ENCODE measurements around the gene ARL5C. TPM values are rescaled to one million over a fixed set of nuclear protein-coding genes. Genes with fewer than 3 reads are reported as not detected.
"Not testable (repeated sequence)": the region's sequence is repeated elsewhere in the genome, so short reads cannot be mapped to it uniquely, and the experiment has no call there.

The ARL5C gene
- total and polyA plus RNA-seq, 4 experiments from 2014 or later: not detected

DNA sequence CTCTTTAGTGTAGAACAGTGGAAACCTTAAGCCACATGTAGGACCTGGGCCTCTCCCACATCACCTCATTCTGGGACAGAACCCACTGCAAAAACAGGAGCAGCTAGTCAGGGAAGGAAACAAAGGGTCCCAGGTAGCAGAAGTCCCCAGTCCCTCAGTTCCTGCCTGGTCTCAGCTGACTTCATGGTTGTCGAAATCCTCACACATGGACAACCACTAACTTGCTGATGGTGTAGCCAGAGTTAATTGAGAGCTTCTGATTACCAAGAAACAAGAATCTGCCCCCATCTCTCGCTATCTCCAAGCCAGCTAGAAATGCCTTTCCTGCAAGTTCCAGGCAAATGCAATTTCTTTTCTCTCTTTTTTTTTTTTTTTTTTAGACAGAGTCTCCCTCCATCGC lies 3.6 kb upstream of the ARL5C start:
- ChIA-PET POLR2A (ENCODE audit: partially characterized antibody) (interaction anchor here (2.5 kb wide), 1 partner anchor 15 kb away, joined by 7 read pairs; no protein-coding TSS in a partner anchor), CTCF (ENCODE audit: partially characterized antibody) (interaction anchor here (0.7 to 3.0 kb wide), 7 partner anchors 16 to 1713 kb away, joined by 3 to 22 read pairs (median 4); no protein-coding TSS in a partner anchor)
- intact Hi-C loops (cut with micrococcal nuclease): no loop called here
- no peaks in the 10 kb centered on the region for H3K9me3 ChIP-seq (ENCODE audit: control insufficient read depth in 1 of 2, low read length in 2 of 2)
- H3K4me3 ChIP-seq (ENCODE audit: low read length in 2 of 2): no peak overlapping the region
- peaks cover 20% of the 10 kb centered on the region for H3K4me1 ChIP-seq (ENCODE audit: insufficient read depth, low read length)
- Mint-ChIP-seq H3K27me3 (peaks cover 13 to 16% of the 10 kb centered on the region in 2 donors), H3K4me3 (no peak overlapping the region), H3K36me3 (no peaks in the 10 kb centered on the region), H3K27ac (no peak overlapping the region), H3K4me1 (peaks cover 11 to 39% (median 24%) of the 10 kb centered on the region in 4 donors), H3K9me3 (peaks cover 0 to 2% (median 0%) of the 10 kb centered on the region in 8 donors)
- DNase-seq: no peak
- H3K27me3 ChIP-seq (ENCODE audit: insufficient read depth, low read length): no peaks in the 10 kb centered on the region
- no peak overlapping the region for H3K27ac ChIP-seq (ENCODE audit: low read depth, low read length)
- no peaks in the 10 kb centered on the region for H3K36me3 ChIP-seq (ENCODE audit: insufficient read depth, low read length)

- H3K9me3 ChIP-seq (ENCODE audit: control insufficient read depth in 1 of 2, low read length in 2 of 2): no peaks in the 10 kb centered on the region
Observed at GRCh38 chr17:39169101-39169500, 3.1 kb upstream of the ARL5C start.

DNA sequence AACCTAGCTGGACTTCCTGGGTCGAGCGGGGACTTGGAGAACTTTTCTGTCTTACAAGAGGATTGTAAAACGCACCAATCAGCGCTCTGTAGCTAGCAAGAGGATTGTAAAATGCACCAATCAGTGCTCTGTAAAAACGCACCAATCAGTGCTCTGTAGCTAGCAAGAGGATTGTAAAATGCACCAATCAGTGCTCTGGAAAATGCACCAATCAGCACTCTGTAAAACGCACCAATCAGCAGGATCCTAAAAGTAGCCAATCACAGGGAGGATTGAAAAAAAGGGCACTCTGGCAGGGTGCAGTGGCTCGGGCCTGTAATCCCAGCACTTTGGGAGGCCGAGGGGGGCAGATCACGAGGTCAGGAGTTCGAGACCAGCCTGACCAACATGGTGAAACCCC lies 2.5 kb upstream of the ARL5C start:
- ChIA-PET CTCF (ENCODE audit: partially characterized antibody) (interaction anchor here (0.7 to 5.7 kb wide), 4 partner anchors 15 to 585 kb away, joined by 4 to 69 read pairs (median 14); no protein-coding TSS in a partner anchor), POLR2A (ENCODE audit: partially characterized antibody) (interaction anchor here (2.5 kb wide), 1 partner anchor 14 kb away, joined by 7 read pairs; no protein-coding TSS in a partner anchor)
- DNase-seq; H3K4me3 Mint-ChIP-seq; H3K27me3 ChIP-seq (ENCODE audit: insufficient read depth, low read length); H3K36me3 ChIP-seq (ENCODE audit: insufficient read depth, low read length); H3K9me3 Mint-ChIP-seq; H3K4me3 ChIP-seq (ENCODE audit: low read length in 2 of 2); H3K27ac Mint-ChIP-seq; H3K9me3 ChIP-seq (ENCODE audit: control insufficient read depth in 1 of 2, low read length in 2 of 2); intact Hi-C loops (cut with micrococcal nuclease); H3K36me3 Mint-ChIP-seq; H3K27ac ChIP-seq (ENCODE audit: low read depth, low read length): not testable (repeated sequence)
- H3K4me1 Mint-ChIP-seq: peaks cover 12 to 39% (median 24%) of the 10 kb centered on the region in 4 donors
- peaks cover 24% of the 10 kb centered on the region for H3K4me1 ChIP-seq (ENCODE audit: insufficient read depth, low read length)
- peaks cover 14 to 17% of the 10 kb centered on the region in 2 donors for H3K27me3 Mint-ChIP-seq

More at GRCh38 chr17:39169101-39169500, 3.1 kb upstream of the ARL5C start:
- Histone ChIP-seq H3K4me1 (ENCODE audit: insufficient read depth, low read length) (peaks cover 24% of the 10 kb centered on the region), H3K27me3 (ENCODE audit: insufficient read depth, low read length) (no peaks in the 10 kb centered on the region), H3K4me3 (ENCODE audit: low read length in 2 of 2) (no peak overlapping the region), H3K36me3 (ENCODE audit: insufficient read depth, low read length) (no peaks in the 10 kb centered on the region), H3K27ac (ENCODE audit: low read depth, low read length) (no peak overlapping the region)
- POLR2A ChIA-PET (ENCODE audit: partially characterized antibody): interaction anchor here (2.5 kb wide), 1 partner anchor 15 kb away, joined by 7 read pairs; no protein-coding TSS in a partner anchor
- peaks cover 12 to 42% (median 25%) of the 10 kb centered on the region in 4 donors for H3K4me1 Mint-ChIP-seq
- CTCF ChIA-PET (ENCODE audit: partially characterized antibody): interaction anchor here (0.7 to 3.0 kb wide), 6 partner anchors 16 to 1712 kb away, joined by 3 to 22 read pairs (median 4); no protein-coding TSS in a partner anchor
- intact Hi-C loops (cut with micrococcal nuclease): no loop called here
- H3K27me3 Mint-ChIP-seq: peaks cover 13 to 17% of the 10 kb centered on the region in 2 donors
- no peak for DNase-seq
- peak overlapping the region in 1 of 7 donors; percentile 37 for H3K27ac Mint-ChIP-seq
- peaks cover 0 to 2% (median 0%) of the 10 kb centered on the region in 8 donors for H3K9me3 Mint-ChIP-seq
- H3K36me3 Mint-ChIP-seq: no peaks in the 10 kb centered on the region
- no peak overlapping the region for H3K4me3 Mint-ChIP-seq

DNA sequence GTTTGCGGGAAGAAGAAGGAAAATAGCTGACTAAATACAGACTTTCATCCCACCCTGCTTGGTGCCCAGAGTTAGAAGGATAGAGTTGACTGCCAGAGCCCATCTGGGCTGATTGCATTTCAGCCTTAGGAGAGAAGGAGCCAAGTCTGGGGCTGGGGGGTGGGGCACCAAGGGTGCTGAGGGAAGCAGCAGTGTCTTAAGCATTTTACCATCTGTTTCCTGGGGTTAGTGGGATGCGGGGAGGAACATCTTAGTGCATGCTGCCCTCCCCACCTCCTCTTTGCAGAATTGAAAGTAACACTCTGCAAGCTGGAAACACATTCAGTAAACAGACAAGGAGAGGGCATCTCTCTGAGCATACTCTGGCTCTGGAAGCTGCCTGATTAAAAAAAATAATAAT lies 1.5 kb upstream of the ARL5C start:
- Histone ChIP-seq H3K4me3 (ENCODE audit: low read length in 2 of 2) (no peak overlapping the region), H3K27me3 (ENCODE audit: insufficient read depth, low read length) (no peaks in the 10 kb centered on the region), H3K9me3 (ENCODE audit: control insufficient read depth in 1 of 2, low read length in 2 of 2) (no peaks in the 10 kb centered on the region), H3K4me1 (ENCODE audit: insufficient read depth, low read length) (peaks cover 24% of the 10 kb centered on the region), H3K36me3 (ENCODE audit: insufficient read depth, low read length) (no peaks in the 10 kb centered on the region), H3K27ac (ENCODE audit: low read depth, low read length) (no peak overlapping the region)
- H3K36me3 Mint-ChIP-seq: no peaks in the 10 kb centered on the region
- H3K27ac Mint-ChIP-seq: peak overlapping the region in 1 of 7 donors; percentile 10
- H3K27me3 Mint-ChIP-seq: peaks cover 14 to 17% of the 10 kb centered on the region in 2 donors
- DNase-seq: no peak
- peaks cover 12 to 35% (median 17%) of the 10 kb centered on the region in 4 donors for H3K4me1 Mint-ChIP-seq
- intact Hi-C loops (cut with micrococcal nuclease): no loop called here
- peaks cover 0 to 2% (median 0%) of the 10 kb centered on the region in 8 donors for H3K9me3 Mint-ChIP-seq
- POLR2A ChIA-PET (ENCODE audit: partially characterized antibody): interaction anchor here (2.5 kb wide), 1 partner anchor 13 kb away, joined by 7 read pairs; no protein-coding TSS in a partner anchor
- CTCF ChIA-PET (ENCODE audit: partially characterized antibody): interaction anchor here (0.9 to 7.3 kb wide), 6 partner anchors 8 to 200 kb away, joined by 3 to 106 read pairs (median 33); partner anchors contain the start of gene FBXO47
- H3K4me3 Mint-ChIP-seq: peak overlapping the region in 3 of 8 donors; percentile 21 to 61 (median 40)

- Histone ChIP-seq H3K4me3 (ENCODE audit: low read length in 2 of 2) (no peak overlapping the region), H3K27ac (ENCODE audit: low read depth, low read length) (no peak overlapping the region), H3K4me1 (ENCODE audit: insufficient read depth, low read length) (peaks cover 24% of the 10 kb centered on the region), H3K36me3 (ENCODE audit: insufficient read depth, low read length) (no peaks in the 10 kb centered on the region), H3K9me3 (ENCODE audit: control insufficient read depth in 1 of 2, low read length in 2 of 2) (no peaks in the 10 kb centered on the region), H3K27me3 (ENCODE audit: insufficient read depth, low read length) (no peaks in the 10 kb centered on the region)
- intact Hi-C loops (cut with micrococcal nuclease): no loop called here
- H3K9me3 Mint-ChIP-seq: peaks cover 0 to 2% (median 0%) of the 10 kb centered on the region in 8 donors
- peak overlapping the region in 3 of 7 donors; percentile 10 to 78 (median 12) for H3K27ac Mint-ChIP-seq
- POLR2A ChIA-PET (ENCODE audit: partially characterized antibody): interaction anchor here (3.5 kb wide), 1 partner anchor 13 kb away, joined by 35 read pairs; no protein-coding TSS in a partner anchor
- H3K4me3 Mint-ChIP-seq: peak overlapping the region in 4 of 8 donors; percentile 38 to 72 (median 56)
- CTCF ChIA-PET (ENCODE audit: partially characterized antibody): interaction anchor here (0.7 to 7.3 kb wide), 7 partner anchors 9 to 200 kb away, joined by 3 to 106 read pairs (median 22); partner anchors contain the start of gene FBXO47
- peaks cover 14 to 17% of the 10 kb centered on the region in 2 donors for H3K27me3 Mint-ChIP-seq
- H3K36me3 Mint-ChIP-seq: no peaks in the 10 kb centered on the region
- H3K4me1 Mint-ChIP-seq: peaks cover 8 to 29% (median 16%) of the 10 kb centered on the region in 4 donors
- no peak for DNase-seq
Observed at GRCh38 chr17:39166437-39167335, 725 bp upstream of the ARL5C start.

DNA sequence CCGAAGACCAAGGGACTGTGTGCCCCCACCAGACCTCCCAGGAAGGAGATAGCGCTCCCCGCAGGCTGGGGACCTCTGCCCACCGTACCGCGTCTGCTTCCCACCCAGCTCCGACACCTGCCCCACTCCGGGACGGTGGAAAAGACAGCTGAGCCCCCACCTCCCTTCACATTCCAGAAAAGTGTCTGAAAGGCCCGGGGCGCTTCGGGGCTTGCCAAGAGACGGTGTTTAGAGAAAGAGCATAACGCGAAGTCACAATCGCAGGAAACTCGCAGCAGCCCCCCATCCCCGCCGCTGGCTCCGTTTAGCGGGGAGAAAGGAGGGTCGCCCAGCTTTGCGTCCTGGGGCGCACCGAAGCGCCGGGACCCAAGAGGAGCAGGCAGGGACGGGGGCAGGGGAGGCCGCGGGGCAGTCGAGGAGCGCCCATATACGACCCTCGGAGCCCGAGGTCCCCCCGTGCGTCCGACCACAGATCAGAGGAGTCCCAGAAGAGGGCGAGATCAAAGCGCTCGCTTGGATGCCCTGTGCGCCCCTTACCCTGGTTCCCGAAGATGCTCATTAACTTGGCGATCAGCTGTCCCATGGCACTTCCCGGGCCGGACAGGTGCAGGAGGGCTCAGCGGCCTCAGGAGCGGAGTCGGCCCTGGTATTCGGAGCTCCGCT lies 652 bp downstream of the ARL5C start:
- Mint-ChIP-seq H3K9me3 (peaks cover 0 to 2% (median 0%) of the 10 kb centered on the region in 8 donors), H3K27ac (peak overlapping the region in 1 of 7 donors; percentile 0), H3K36me3 (no peaks in the 10 kb centered on the region), H3K27me3 (peaks cover 14 to 17% of the 10 kb centered on the region in 2 donors), H3K4me3 (peak overlapping the region; percentile 86 to 96 (median 90)), H3K4me1 (peaks cover 8 to 29% (median 16%) of the 10 kb centered on the region in 4 donors)
- POLR2A ChIA-PET (ENCODE audit: partially characterized antibody): interaction anchor here (0.6 to 3.5 kb wide), 13 partner anchors 8 to 311 kb away, joined by 3 to 35 read pairs (median 4); partner anchors contain the start of genes FBXO47, LASP1NB, PLXDC1 and RPL19
- Histone ChIP-seq H3K27ac (ENCODE audit: low read depth, low read length) (peak overlapping the region; percentile 28), H3K36me3 (ENCODE audit: insufficient read depth, low read length) (no peaks in the 10 kb centered on the region), H3K9me3 (ENCODE audit: control insufficient read depth in 1 of 2, low read length in 2 of 2) (no peaks in the 10 kb centered on the region), H3K27me3 (ENCODE audit: insufficient read depth, low read length) (no peaks in the 10 kb centered on the region), H3K4me3 (ENCODE audit: low read length in 2 of 2) (peak overlapping the region; percentile 61), H3K4me1 (ENCODE audit: insufficient read depth, low read length) (peaks cover 24% of the 10 kb centered on the region)
- intact Hi-C loops (cut with micrococcal nuclease): no loop called here
- peak in 1 of 5 donors; percentile 13 for DNase-seq
- CTCF ChIA-PET (ENCODE audit: partially characterized antibody): interaction anchor here (0.6 to 7.3 kb wide), 40 partner anchors 9 to 310 kb away, joined by 3 to 106 read pairs (median 5); partner anchors contain the start of genes LASP1, PLXDC1 and RPL19

All from CD4-positive, alpha-beta memory T cell (primary cell).